HEK293T (cell line): Measurements from ENCODE around the gene DHX58.

ENCODE experiments used
- ARNT ChIP-seq: fragments of 450-650 bp; IDR thresholded peaks from 2 replicates; pipeline ENCODE4 v1.6.1; 2017; ENCODE audit warnings: mild to moderate bottlenecking
- ZNF384 ChIP-seq: fragments of 450-650 bp; IDR thresholded peaks from 2 replicates; pipeline ENCODE4 v1.6.1; 2016

DNA sequence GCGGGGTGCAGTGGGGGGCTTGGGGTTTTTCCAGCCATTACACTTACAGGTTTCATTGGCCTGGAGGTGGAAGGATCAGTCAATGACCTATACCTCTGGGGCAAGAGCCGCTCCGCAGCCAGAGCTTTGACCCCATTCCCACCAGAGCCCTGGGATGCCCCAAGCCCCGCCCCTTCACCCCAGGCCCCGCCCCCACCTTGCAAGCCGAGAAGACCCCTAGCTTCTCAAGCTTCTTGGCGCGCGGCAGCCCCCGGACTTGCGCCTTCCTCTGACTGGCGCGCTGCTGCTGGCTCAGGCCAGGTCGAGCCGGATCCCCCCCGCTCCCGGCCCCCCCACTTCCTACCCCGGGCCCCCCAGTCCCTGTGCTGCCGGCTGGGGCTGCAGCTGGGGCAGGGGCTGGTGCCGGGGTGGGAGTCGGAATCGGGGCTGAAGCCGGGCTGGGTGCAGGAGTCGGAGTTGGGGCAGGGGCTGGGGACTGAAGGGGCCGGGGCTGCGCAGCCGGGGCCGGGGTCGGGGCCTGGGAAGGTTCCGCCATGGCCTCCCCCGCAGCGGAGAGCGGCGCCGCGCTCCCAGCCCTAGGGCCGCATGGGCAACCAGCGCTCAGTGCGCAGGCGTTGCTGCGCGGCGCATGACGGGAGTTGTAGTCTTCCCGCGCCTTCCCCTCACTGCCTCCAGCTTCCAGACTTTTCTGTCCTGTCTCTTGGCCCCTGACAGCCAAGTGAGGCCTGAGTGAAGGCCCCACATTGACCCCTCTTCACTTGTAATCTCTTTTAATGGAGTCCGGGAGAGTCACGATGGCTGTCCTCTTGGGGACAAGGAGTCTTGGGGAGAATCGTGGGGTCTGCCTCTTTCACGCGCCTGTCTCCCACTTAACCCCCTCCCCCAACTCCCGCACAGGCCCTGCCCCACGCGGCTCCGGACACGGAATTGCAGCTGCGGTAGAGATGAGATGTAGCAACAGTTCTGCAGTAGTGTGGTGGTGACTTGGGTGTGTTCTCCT is 8.6 kb upstream of the DHX58 start, which contains the start of gene KAT2A:
- TF ChIP-seq ARNT, result no peak
- no peak for TF ChIP-seq ZNF384
